DMS53 treated with DMSO at 0.1 percent for 48 hours (cell line): ENCODE measurements around the gene CCT2.

Source experiments
- DNase-seq: peaks from one replicate; lab custom pipeline; 2025; ENCODE audit not compliant: unreplicated experiment; lab: John Stamatoyannopoulos, UW

CCT2 gene

DNA sequence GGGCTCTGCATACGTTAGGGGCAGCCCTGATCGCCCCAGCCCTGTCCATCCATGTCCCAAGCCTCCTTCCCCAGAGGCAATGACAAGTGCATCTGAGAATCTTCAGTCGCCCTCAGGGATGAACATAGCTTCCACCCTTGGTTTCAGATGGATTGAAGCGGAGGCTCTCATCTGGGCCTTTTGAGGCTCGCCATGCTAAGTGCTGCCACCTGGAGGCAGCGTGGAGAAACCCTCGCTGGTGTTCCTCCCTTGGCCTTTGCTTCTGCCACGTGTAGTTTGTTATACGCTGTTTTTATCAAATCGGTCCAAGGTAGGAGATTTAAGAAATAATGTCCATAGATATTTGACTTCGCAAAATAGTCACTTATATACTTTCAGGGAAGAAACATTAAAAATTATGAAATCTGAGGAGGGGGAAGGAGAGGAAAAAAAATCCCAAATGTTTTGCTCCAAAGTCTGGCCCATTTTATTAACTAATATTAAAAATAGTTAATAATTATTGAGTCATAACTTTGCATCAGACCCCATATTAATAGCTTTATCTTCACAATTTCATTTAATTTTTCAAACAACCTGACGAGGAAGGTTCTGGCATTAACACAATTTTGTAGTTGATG is 54.2 kb downstream of the CCT2 start:
- DNase-seq = peak; percentile 72

DNA sequence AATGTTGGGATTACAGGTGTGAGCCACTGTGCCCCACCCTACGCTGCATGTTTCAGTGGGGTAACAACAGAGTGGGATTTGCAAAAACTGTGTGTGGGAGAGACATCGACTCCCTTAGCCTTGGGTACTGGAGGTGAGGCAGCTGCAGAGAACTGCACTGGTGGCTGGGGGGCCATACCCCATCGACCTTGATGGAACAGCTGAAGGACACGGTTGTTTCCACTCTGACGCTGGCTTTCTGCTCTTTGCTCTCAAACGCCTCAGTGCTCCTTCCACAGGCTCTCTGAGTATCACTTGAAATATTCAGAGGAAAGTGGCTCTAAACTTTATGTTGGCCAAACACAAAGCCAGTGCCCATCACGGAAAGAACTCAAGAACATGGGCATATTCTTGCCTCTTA is 56.3 kb downstream of the CCT2 start:
- DNase-seq = no peak

DNA sequence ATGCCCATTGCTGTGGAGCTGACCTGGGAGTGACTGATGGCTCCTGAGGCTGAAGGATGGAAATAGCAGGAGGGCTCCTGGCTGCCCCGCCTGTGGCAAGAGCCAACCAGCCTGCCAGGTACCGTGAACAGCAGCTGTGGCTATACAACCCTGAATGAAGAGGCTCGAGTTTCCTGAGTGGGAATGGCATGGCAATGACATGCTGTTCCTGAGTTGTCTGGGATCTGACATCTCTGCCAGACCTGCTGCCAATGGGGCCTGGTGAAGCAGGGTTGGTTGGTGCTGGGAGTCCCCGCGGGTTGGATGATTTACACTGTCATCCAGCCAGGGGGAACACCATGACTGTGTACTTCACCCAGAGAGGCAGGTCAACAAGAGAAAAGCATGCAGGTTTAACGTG is 57.3 kb downstream of the CCT2 start:
- DNase-seq = no peak

DNA sequence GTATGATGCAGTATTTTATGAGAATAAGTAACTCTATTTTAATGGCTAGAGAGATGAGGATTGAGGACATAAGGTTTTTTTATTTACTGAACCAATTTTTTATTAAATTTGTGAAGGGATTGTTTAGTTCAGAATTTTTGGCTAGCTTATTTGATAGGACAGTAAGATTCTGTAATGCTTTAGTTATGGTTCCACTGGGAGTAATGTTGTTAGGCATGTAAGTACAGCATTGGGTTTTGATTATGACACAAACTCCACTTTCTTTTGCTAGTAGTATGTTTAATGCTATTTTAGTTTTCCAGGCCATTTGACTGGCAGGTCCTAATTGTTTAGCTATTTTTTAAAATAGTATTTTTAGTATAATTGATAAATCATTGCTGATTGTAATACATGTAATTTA is 59.3 kb downstream of the CCT2 start:
- DNase-seq = no peak

DNA sequence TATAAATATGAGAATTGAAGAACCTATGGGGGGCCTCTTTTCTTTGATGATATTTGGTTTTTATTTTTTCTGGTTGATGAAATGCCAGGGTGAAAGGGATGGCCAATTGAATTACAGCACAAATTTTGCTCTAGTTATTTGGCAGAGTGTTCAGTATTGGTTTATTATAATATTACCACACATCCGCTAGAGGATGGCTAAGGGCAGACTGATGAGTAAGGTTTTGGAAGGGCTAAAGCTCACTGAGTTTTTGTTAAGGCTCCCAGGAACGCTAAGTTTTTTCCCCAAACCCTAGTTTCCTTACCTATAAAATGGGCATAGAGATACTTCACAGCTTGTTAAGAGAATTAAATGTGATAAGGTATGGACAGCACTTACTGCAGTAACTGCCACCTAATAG is 59.8 kb downstream of the CCT2 start:
- no peak for DNase-seq

DNA sequence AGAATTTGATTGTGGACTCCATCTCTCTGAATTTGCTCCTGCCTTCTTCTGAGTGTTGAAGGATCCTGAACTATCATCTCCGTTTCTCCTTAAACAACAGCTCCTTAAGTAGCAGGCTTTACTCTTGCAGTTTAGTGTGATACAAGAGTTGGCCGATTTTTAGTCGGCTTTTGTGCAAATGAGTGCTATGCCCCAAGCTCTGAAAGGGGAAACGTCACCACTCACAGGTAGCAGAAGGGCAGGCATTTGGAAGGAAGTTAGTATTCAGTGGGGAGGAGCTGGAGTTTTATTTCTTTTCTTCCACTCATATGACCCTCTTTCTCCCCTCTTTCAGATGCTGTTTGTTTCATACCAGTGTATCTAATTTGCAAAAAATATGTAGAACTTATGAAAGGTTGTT is 61.9 kb downstream of the CCT2 start:
- no peak for DNase-seq

DNA sequence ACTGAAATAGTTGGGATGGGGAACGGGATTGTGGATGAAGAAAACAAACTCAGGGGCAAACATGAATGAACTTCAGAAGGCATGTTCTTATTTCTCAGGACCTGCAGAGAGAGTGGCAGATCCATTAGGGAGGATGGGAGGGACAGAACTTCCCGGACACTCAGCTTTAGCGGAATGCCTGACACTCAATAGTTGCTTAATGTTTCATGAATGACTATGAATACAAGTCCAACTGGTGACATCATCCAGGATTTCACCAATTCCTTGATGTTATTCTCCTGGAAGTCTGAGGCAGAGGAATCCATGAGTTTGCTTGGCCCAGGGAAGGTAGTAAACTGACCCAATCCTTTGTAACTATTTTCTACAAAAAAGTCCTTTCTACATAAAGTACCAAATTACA is 63.2 kb downstream of the CCT2 start:
- no peak for DNase-seq

GRCh38 chr12:69649529-69649928 is 64.3 kb downstream of the CCT2 start:
- no peak for DNase-seq
